Stimulated activated CD4-positive, alpha-beta T cell treated with anti-CD3 and anti-CD28 coated beads, Interleukin-12 subunit alpha, Interleukin-12 subunit beta, amount 100 ng/mL, for 48 hours (primary cell): ENCODE results near the gene TBC1D12.
"Not testable (repeated sequence)": the region's sequence is repeated elsewhere in the genome, so short reads cannot be mapped to it uniquely, and the experiment has no call there.

ENCODE experiments used
- DNase-seq, 3 donors: peaks; one replicate each; pipeline ENCODE4 v3.0.0-alpha.2; 2020; ENCODE audit warnings: low read depth in 2 of 3, low spot score in 1 of 3

The TBC1D12 gene

GRCh38 chr10:94402204-94402842 lies at the start of gene TBC1D12:
Gene TBC1D12, plus strand, starts transcription at chr10:94402541. Its CDS starts 73 bp downstream, at chr10:94402614.
- DNase-seq, result peak in 2 of 3 donors; percentile 11 to 12

GRCh38 chr10:94353336-94353735 lies 49.0 kb upstream of the TBC1D12 start:
- no peak for DNase-seq

- DNase-seq, result no peak
Observed at GRCh38 chr10:94355841-94356240, 46.5 kb upstream of the TBC1D12 start.

DNA sequence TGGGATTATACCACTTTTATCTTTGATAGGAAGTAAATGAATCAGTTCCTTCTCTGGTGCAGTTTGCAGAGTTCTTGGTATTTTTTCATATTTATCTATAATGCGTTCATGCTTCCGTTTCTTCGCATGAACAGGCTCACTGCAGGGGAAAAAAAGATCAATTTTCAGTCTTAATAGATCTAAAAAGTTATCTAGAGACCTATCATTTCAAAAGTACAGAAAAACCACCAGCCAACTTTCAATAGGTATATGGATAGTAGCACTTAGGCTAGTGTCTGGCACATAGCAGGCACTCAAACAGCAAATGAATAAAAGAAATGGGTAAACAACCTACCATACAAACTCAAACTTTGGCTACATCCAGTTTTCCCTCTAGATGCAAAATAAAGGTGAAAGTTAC lies 45.1 kb upstream of the TBC1D12 start:
- DNase-seq, result no peak

DNA sequence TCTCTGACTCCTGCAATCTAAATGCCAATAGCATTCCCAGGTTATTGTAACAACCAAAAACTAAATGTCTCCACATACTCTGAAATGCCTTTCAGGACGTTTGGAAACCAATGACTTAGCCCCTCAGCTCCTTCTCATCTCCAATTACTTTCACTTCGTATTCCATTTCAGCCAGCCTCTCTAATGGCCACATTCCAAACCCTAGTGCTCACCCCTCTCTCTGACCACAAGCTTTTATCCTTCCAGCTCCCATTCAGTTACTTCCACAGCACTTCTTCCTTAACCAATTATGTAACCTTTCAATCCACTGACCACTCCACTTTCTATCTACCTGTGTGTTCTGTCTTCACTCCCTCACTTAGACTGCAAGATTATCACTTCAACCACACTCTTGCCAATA lies 43.9 kb upstream of the TBC1D12 start:
- DNase-seq, result no peak

- no peak for DNase-seq
Observed at GRCh38 chr10:94361171-94361794, 41.1 kb upstream of the TBC1D12 start.

- peak; percentile 91 to 95 (median 93) for DNase-seq
Observed at GRCh38 chr10:94362360-94363250, 39.7 kb upstream of the TBC1D12 start, which contains the start of gene NOC3L. Gene NOC3L, minus strand, starts transcription at chr10:94362939. Its CDS starts 101 bp downstream, at chr10:94362838.

DNA sequence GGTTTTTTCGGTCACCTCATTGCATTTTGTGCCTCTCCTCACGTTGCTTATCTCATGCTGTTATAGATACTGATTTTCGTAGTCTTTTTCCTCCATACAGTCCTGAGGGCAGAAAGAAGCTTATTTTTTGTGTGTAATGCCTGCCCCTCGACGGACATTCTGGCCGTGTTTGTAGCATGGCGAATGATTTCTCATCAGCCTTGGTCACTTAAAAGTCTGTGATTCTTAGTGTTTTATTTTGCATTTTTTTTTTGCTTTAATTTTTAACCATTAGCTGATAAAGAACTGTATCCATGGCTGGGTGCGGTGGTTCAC lies 39.1 kb upstream of the TBC1D12 start:
- no peak for DNase-seq

GRCh38 chr10:94364482-94364881 lies 37.9 kb upstream of the TBC1D12 start:
- DNase-seq, result no peak

DNA sequence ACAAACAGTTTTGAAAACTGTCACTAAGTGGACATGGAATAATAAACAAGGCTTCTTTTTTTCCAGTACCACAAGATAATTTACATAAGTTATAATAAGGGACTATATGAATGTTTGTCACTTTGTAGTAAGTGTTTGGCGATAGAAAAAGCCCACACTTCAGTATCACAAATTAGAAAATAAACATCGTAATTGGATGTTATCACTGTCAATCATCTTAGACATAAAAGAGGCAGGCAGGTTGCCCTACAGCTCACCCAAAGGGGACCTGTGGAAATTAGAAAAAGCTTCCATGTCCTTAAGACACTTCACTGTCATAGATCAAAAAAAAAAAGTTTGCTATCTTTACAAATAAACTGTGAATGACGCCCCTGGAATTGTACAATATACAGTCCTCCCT lies 36.0 kb upstream of the TBC1D12 start:
- no peak for DNase-seq

- no peak for DNase-seq
Observed at GRCh38 chr10:94370501-94370900, 31.8 kb upstream of the TBC1D12 start.

DNA sequence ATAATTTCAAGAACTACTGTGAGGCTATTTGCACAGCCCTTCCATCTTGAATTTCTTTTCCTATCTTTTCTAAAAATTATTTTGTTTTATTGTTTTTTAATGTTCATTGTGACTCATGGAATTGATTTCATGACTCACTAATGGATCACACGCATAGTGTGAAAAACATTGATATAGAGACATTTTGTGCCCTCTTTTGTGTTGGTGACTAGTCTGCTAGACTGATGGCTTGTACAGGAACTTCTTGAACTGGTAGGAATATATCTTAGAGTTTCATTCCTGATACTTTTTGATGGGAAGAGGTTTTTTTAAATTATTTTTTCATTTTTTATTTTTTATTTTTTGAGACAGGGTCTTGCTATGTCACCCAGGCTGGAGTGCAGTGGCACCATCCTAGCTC lies 27.0 kb upstream of the TBC1D12 start:
- no peak for DNase-seq

DNA sequence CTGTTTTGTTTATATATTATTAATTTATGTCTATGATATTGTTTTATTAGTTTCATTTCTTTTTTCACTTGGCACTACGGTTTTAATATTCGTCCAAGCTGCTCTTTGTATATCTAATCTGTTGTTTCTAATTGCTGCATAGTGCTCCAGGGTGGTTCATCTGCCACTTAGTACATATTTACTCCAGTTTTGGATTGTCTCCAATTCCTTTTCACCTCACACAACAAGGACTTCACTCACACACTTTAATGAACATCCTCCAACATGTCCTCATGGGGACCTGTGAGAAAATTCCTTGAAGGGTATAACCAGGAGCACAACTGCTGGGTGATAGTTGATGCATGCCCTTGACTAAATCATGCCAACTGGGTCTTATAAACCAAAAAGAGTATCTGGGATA lies 25.5 kb upstream of the TBC1D12 start:
- no peak for DNase-seq

GRCh38 chr10:94383530-94383929 lies 18.8 kb upstream of the TBC1D12 start:
- no peak for DNase-seq

DNA sequence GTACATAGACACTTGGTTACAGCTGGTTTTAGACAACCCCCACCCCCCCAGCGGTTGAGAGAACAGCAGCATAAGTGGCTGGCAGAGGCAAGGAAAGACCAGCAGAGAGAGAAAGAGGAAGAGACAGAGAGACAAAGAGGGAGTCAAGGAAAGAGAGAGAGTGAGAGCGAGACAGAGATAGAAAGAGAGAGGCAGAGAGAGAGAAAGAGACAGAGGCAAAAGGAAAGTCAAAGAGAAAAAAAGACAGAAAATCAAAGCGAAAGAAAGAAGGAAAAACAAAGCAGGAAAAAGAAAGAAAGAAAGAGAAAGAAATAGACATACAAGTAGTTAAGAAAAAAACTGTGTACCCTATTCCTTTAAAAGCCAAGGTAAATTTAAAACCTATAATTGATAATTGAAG lies 16.6 kb upstream of the TBC1D12 start:
- DNase-seq, result not testable (repeated sequence)

DNA sequence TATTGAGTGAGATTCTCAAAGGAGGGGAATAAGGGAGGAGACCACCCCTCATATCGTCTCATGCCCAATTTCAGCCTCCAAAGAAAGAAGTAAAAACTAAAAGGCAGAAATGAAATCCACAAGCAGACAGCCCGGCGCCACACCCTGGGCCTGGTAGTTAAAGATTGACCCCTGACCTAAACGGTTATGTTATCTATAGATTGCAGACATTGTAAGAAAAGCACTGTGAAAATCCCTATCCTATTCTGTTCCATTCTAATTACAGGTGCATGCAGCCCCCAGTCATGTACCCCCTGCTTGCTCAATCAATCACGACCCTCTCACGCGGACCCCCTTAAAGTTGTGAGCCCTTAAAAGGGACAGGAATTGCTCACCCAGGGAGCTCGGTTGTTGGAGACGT lies 10.2 kb upstream of the TBC1D12 start:
- not testable (repeated sequence) for DNase-seq

DNA sequence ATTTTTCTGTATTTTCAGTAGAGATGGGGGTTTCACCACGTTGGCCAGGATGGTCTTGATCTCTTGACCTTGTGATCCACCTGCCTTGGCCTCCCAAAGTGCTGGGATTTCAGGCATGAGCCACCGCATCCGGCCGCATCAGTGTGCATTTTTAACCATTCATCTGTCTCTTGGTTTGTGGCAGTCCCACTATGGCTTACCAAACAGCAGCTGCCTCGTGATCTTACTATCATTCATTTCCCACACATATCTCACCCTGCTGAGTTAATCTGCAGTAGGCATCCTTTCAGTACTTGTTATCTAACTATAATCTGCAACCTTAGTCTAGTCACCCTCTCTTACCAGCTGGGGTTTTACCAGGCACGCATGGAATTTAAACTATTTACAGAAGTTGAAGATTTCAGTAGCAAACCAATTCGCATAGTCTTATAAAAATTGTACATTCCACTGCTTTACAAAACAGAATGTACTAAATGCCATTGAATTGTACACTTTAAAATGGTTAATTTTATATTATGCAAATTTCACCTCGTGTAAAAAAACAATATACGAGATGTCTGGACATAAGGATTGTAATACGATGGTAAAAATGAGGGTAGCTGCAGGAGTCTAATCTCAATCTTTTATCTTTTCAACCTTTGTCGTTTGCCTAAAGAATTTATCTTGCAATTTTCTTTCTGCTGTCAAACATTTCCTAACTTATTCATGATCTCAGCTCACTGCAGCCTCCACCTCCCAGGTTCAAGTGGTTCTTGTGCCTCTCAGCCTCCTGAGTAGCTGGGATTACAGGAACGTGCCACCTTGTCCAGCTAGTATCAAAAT lies 4.6 kb upstream of the TBC1D12 start:
- no peak for DNase-seq

DNA sequence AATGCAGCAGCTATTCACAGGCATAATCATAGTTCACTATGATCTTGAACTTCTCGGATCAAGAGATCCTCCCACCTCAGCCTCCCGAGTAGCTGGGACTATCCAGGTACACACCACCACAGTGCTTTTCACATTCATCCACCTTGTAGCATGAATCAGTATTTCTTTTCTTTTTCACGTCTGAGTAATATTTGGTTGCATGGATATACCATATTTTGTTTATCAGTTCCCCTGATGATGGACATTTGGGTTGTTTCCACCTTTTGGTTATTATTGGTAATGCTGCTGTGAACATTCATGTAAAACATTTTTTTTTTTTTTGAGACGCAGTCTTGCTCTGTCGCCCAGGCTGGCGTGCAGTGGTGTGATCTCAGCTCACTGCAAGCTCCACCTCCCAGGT lies 3.6 kb upstream of the TBC1D12 start:
- DNase-seq, result no peak

GRCh38 chr10:94402843-94403379 lies 570 bp downstream of the TBC1D12 start:
- DNase-seq, result peak in 1 of 3 donors; percentile 5

GRCh38 chr10:94403380-94404213 lies 1.3 kb downstream of the TBC1D12 start:
- peak in 1 of 3 donors; percentile 8 for DNase-seq
